Measurements from ENCODE around the gene SOWAHA.
"Not testable (repeated sequence)": the region's sequence is repeated elsewhere in the genome, so short reads cannot be mapped to it uniquely, and the experiment has no call there.

Gene SOWAHA

GRCh38 chr5:132806804-132807162, 6.3 kb upstream of the SOWAHA start:
- DNase-seq = not testable (repeated sequence)

GRCh38 chr5:132807163-132807838, 5.8 kb upstream of the SOWAHA start:
- peak in 32 of 58 donors; percentile 28 to 76 (median 48) for DNase-seq

- DNase-seq = no peak
Observed at GRCh38 chr5:132808448-132808847, 4.7 kb upstream of the SOWAHA start.

GRCh38 chr5:132808866-132809265, 4.2 kb upstream of the SOWAHA start:
- DNase-seq = no peak

GRCh38 chr5:132810605-132811004, 2.5 kb upstream of the SOWAHA start:
- DNase-seq = no peak

- no peak for DNase-seq
Observed at GRCh38 chr5:132812123-132812765, 858 bp upstream of the SOWAHA start.

- DNase-seq = peak in 31 of 58 donors; percentile 29 to 78 (median 55)
Observed at GRCh38 chr5:132813599-132814502, 749 bp downstream of the SOWAHA start.

- DNase-seq = peak in 3 of 58 donors; percentile 31 to 60 (median 31)
Observed at GRCh38 chr5:132814503-132815294, 1.6 kb downstream of the SOWAHA start.

- DNase-seq = no peak
Observed at GRCh38 chr5:132815454-132815853, 2.4 kb downstream of the SOWAHA start.

GRCh38 chr5:132816083-132816482, 3.0 kb downstream of the SOWAHA start:
- no peak for DNase-seq

- no peak for DNase-seq
Observed at GRCh38 chr5:132816554-132816953, 3.5 kb downstream of the SOWAHA start.

GRCh38 chr5:132817011-132817410, 3.9 kb downstream of the SOWAHA start:
- no peak for DNase-seq

GRCh38 chr5:132819468-132819867, 6.4 kb downstream of the SOWAHA start:
- DNase-seq = peak in 22 of 58 donors; percentile 21 to 63 (median 41)

GRCh38 chr5:132820162-132820754, 7.2 kb downstream of the SOWAHA start:
- DNase-seq = peak in 57 of 58 donors; percentile 45 to 99 (median 89)

- peak in 8 of 58 donors; percentile 21 to 75 (median 65) for DNase-seq
Observed at GRCh38 chr5:132821350-132821749, 8.2 kb downstream of the SOWAHA start.

GRCh38 chr5:132821791-132822190, 8.7 kb downstream of the SOWAHA start:
- DNase-seq = peak in 31 of 58 donors; percentile 13 to 82 (median 55)

GRCh38 chr5:132822650-132823480, 9.8 kb downstream of the SOWAHA start:
- DNase-seq = peak in 16 of 58 donors; percentile 18 to 57 (median 34)

GRCh38 chr5:132823481-132824050, 10.5 kb downstream of the SOWAHA start:
- DNase-seq = peak in 1 of 58 donors; percentile 13

- no peak for DNase-seq
Observed at GRCh38 chr5:132824426-132824825, 11.3 kb downstream of the SOWAHA start.

All from anterior cingulate cortex (tissue), 58 donors.